ENCODE data around the gene GALNT10. TPM values are rescaled to one million over a fixed set of nuclear protein-coding genes. Genes with fewer than 3 reads are reported as not detected.

The GALNT10 gene
- total and polyA plus RNA-seq, 9 of the 15 experiments (the other 6 are each of a cell fraction or from before 2014, with no cell fraction given), result 4.6 to 37.1 (median 13.3) TPM

GRCh38 chr5:154373729-154374179, 183.2 kb downstream of the GALNT10 start (continued):
- TF ChIP-seq DEAF1 (CRISPR knock-in tag; IDR thresholded peaks at IDR 0.05) (0 out of 2 replicates have a peak, but pooled peaks have one; percentile 35), ZBTB26 (CRISPR knock-in tag; IDR thresholded peaks at IDR 0.05) (no peak), RBM15 (IDR thresholded peaks at IDR 0.05; ENCODE audit: insufficient read depth, low read length) (no peak), ZNF583 (CRISPR knock-in tag; IDR thresholded peaks at IDR 0.05) (no peak), ZNF766 (CRISPR knock-in tag; conservative IDR thresholded peaks at IDR 0.05) (peak; percentile 51), HINFP (tag; conservative IDR thresholded peaks at IDR 0.05; ENCODE audit: low read depth) (no peak), KDM2B (CRISPR knock-in tag; IDR thresholded peaks at IDR 0.05) (no peak), ATF6 (CRISPR knock-in tag; IDR thresholded peaks at IDR 0.05) (no peak), ZBTB8A (IDR thresholded peaks at IDR 0.05; ENCODE audit: partially characterized antibody) (no peak), HBP1 (CRISPR knock-in tag; IDR thresholded peaks at IDR 0.05) (no peak), ZNF586 (CRISPR knock-in tag; conservative IDR thresholded peaks at IDR 0.05) (no peak), SNRNP70 (optimal IDR thresholded peaks at IDR 0.05; ENCODE audit: low read depth, low read length) (no peak), SP1 (CRISPR knock-in tag; IDR thresholded peaks at IDR 0.05) (no peak), CHD2 (IDR thresholded peaks at IDR 0.05; ENCODE audit: low read depth, low read length) (no peak), ZNF77 (CRISPR knock-in tag; IDR thresholded peaks at IDR 0.05) (no peak), ZNF23 (CRISPR knock-in tag; IDR thresholded peaks at IDR 0.05) (no peak), HMBOX1 (IDR thresholded peaks at IDR 0.05) (peak; percentile 39; the same call in 1 of the 2 replicates), CSDE1 (IDR thresholded peaks at IDR 0.05) (no peak), ZNF707 (CRISPR knock-in tag; conservative IDR thresholded peaks at IDR 0.05) (no peak)

All from K562 (cell line).